ENCODE data around the gene ARRDC2.
A peak's percentile ranks its signal among the peaks of the same experiment; 100 is the strongest.
"Not testable (repeated sequence)": the region's sequence is repeated elsewhere in the genome, so short reads cannot be mapped to it uniquely, and the experiment has no call there.

ARRDC2 gene

GRCh38 chr19:18002347-18002850 lies 5.6 kb upstream of the ARRDC2 start:
- CTCF ChIA-PET, result interaction anchor here (0.6 to 18.1 kb wide), 4 partner anchors 56 to 158 kb away, joined by 3 to 666 read pairs (median 26); partner anchors contain the start of gene CCDC124
- DNase-seq (ENCODE audit: low read depth, low spot score), result no peak
- POLR2A ChIA-PET, result no interaction called here
- peak overlapping the region; percentile 69 for H3K4me3 ChIP-seq (ENCODE audit: low read depth, low read length)
- TF ChIP-seq, protein P1, sequence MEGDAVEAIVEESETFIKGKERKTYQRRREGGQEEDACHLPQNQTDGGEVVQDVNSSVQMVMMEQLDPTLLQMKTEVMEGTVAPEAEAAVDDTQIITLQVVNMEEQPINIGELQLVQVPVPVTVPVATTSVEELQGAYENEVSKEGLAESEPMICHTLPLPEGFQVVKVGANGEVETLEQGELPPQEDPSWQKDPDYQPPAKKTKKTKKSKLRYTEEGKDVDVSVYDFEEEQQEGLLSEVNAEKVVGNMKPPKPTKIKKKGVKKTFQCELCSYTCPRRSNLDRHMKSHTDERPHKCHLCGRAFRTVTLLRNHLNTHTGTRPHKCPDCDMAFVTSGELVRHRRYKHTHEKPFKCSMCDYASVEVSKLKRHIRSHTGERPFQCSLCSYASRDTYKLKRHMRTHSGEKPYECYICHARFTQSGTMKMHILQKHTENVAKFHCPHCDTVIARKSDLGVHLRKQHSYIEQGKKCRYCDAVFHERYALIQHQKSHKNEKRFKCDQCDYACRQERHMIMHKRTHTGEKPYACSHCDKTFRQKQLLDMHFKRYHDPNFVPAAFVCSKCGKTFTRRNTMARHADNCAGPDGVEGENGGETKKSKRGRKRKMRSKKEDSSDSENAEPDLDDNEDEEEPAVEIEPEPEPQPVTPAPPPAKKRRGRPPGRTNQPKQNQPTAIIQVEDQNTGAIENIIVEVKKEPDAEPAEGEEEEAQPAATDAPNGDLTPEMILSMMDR (IDR thresholded peaks at IDR 0.05; ENCODE audit: insufficient read depth, low read length, missing control alignments), result no peak

- H3K4me3 ChIP-seq (ENCODE audit: low read depth, low read length); POLR2A ChIA-PET; DNase-seq (ENCODE audit: low read depth, low spot score): not testable (repeated sequence)
- CTCF ChIA-PET, result interaction anchor here (1.0 to 18.1 kb wide), 5 partner anchors 39 to 123 kb away, joined by 4 to 666 read pairs (median 21); partner anchors contain the start of gene CCDC124
Observed at GRCh38 chr19:18005750-18006149, 2.2 kb upstream of the ARRDC2 start.

- TF ChIP-seq, protein P1 (IDR thresholded peaks at IDR 0.05; ENCODE audit: insufficient read depth, low read length, missing control alignments), result peak; percentile 97
- peak overlapping the region; percentile 60 for H3K4me3 ChIP-seq (ENCODE audit: low read depth, low read length)
- POLR2A ChIA-PET, result no interaction called here
- DNase-seq (ENCODE audit: low read depth, low spot score), result no peak
- CTCF ChIA-PET, result interaction anchor here (0.6 to 18.1 kb wide), 24 partner anchors 10 to 245 kb away, joined by 3 to 666 read pairs (median 6); partner anchors contain the start of genes CCDC124, MAST3 and PIK3R2
Observed at GRCh38 chr19:18007044-18007916, 690 bp upstream of the ARRDC2 start.

DNA sequence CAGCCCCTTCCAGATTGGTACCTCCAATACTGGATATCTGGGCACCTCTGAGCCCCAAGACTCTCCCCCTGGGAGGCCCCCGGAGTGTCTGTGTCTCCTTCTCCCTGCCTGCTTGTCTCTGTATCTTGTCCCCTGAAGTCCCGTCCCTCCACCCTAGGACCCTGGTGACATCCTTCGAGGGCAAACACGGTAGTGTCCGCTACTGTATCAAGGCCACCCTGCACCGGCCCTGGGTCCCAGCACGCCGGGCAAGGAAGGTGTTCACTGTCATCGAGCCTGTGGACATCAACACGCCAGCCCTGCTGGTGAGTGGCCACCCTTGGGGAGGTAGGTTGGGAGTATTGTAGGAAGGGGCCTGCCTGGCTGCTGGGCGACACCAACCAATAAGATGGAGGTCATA lies 844 bp downstream of the ARRDC2 start:
- POLR2A ChIA-PET, result interaction anchor here (0.8 kb wide), 1 partner anchor 149 kb away, joined by 3 read pairs; the partner anchor contains the start of gene RPL18A
- CTCF ChIA-PET, result interaction anchor here (1.7 to 18.1 kb wide), 5 partner anchors 11 to 138 kb away, joined by 3 to 666 read pairs (median 15); partner anchors contain the start of gene CCDC124
- DNase-seq (ENCODE audit: low read depth, low spot score), result no peak
- TF ChIP-seq, protein P1 (IDR thresholded peaks at IDR 0.05; ENCODE audit: insufficient read depth, low read length, missing control alignments), result no peak
- no peak overlapping the region for H3K4me3 ChIP-seq (ENCODE audit: low read depth, low read length)

DNA sequence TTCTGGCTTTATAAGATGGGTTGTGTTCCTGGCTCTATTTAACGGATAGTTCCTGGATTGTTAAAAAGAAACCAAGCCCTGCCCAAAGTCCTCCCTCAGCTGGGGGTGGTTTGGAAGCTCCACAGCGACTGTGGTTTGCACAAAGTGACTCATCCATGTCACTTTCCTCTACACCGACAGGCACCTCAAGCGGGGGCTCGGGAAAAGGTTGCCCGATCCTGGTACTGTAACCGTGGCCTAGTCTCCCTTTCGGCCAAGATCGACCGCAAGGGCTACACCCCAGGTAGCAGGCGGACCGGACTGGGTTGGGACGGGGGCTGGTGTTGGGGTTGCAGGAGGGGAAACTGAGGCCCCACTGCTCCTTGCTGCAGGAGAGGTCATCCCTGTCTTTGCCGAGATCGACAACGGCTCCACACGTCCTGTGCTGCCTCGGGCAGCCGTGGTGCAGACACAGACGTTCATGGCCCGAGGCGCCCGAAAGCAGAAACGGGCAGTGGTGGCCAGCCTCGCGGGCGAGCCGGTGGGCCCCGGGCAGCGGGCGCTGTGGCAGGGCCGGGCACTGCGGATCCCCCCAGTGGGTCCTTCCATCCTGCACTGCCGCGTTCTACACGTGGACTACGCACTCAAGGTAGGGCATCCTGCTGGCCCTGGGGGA lies 1.6 kb downstream of the ARRDC2 start:
- CTCF ChIA-PET, result interaction anchor here (0.9 to 18.1 kb wide), 4 partner anchors 14 to 139 kb away, joined by 3 to 666 read pairs (median 117); partner anchors contain the start of gene CCDC124
- no peak overlapping the region for H3K4me3 ChIP-seq (ENCODE audit: low read depth, low read length)
- TF ChIP-seq, protein P1 (IDR thresholded peaks at IDR 0.05; ENCODE audit: insufficient read depth, low read length, missing control alignments), result no peak
- no peak for DNase-seq (ENCODE audit: low read depth, low spot score)
- POLR2A ChIA-PET, result no interaction called here

DNA sequence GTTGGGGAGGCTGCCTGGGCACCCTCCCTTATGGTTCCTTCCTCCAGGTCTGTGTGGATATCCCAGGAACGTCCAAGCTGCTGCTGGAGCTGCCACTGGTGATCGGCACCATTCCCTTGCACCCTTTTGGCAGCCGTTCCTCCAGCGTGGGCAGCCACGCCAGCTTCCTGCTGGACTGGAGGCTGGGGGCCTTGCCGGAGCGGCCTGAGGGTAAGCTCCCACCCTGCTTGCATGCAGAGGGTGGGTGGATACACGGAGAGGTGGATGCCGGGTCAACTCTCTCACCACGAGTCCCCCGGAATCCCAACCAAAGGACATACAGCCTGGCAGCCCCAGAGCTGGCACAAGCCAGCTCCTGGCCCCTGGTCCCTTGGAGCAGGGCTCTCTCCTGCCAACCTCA lies 2.2 kb downstream of the ARRDC2 start:
- TF ChIP-seq, protein P1 (IDR thresholded peaks at IDR 0.05; ENCODE audit: insufficient read depth, low read length, missing control alignments), result no peak
- ChIA-PET POLR2A (no interaction called here), CTCF (interaction anchor here (0.9 to 6.1 kb wide), 3 partner anchors 15 to 63 kb away, joined by 3 to 229 read pairs (median 5); no protein-coding TSS in a partner anchor)
- DNase-seq (ENCODE audit: low read depth, low spot score), result no peak
- H3K4me3 ChIP-seq (ENCODE audit: low read depth, low read length), result no peak overlapping the region

Measured in AG04449 (cell line).